IPS-11a (cell line): ENCODE data around the gene SLC9A9.

Experiments used
- H3K4me3 ChIP-seq: one replicate; pipeline ENCODE4 v1.5.1; 2013; ENCODE audit warnings: low read depth, low read length, control low read depth

Gene SLC9A9

DNA sequence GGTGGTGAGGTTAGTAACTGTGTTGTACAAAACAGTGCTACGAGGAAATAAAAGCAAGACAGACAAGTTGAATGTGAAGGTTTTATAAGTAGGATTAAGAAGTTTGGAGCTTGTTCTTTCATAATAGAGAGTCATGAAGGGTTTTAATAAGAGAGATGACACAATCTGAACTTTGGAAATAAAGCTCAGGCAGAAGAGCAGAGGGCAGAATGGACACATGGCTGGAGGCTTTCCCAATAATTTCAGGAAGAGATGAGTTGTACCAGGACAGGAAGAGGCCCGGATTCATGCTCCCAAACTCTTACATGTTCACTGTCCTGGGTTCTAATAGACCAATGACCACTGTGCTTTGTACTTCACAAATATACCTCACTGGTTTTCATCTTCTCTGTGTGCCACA lies 194.8 kb downstream of the SLC9A9 start:
- H3K4me3 ChIP-seq = no peak overlapping the region

DNA sequence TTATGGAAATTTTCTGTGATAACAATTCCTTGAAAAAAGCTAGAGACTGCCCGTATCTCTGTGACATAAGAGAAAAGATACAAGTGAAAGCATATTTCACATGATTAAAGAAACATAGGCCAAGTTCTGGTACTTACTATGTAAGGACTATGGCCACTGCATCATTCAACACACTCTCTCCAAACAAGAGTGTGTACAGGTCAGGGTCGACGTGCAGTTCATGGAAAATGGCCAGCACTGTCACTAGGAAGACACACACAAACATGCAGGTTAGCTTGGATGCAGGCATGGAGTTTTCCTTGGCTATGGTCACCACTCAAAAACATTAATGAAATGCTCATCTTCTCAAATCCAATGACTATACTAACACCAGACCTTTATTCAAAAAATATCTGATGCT lies 196.2 kb downstream of the SLC9A9 start:
- H3K4me3 ChIP-seq = no peak overlapping the region

DNA sequence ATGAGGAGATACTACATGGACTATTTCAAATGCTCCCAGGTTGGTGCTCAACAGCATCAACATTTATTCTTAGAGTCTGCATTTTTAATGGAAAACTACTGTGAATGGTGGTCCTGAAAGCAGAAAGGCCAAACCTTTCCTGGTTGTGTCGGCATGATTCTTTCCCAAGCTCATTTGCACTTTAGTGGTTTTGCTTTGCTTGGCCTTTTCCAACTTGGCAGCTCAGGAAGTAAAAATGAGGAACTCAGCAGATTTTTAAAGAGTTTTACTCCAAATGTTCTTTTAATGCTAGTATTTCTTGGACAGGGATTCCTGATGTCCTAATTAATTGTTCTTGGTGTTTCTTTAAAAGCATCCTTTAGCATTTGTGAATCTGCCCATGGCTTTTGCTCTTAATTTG lies 197.4 kb downstream of the SLC9A9 start:
- H3K4me3 ChIP-seq = no peak overlapping the region

DNA sequence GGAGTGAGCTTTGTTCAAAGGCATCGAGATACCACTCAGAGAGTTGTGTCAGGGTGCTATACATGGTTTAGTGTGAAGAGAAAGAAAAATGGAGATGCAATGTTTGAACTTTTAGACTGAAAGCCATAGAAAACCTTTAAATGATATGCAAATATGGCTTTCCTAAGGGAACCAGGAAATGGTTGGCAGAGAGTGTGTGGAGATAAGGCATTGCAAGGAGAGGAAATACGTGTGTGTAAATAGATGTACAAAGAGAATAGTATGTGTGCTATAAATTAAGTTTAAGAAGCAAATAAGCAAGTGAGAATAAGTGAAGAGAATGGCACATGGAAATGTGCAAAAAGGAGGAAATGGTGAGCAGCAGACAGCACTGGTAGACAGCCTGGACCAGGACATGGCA lies 198.1 kb downstream of the SLC9A9 start:
- H3K4me3 ChIP-seq = no peak overlapping the region

DNA sequence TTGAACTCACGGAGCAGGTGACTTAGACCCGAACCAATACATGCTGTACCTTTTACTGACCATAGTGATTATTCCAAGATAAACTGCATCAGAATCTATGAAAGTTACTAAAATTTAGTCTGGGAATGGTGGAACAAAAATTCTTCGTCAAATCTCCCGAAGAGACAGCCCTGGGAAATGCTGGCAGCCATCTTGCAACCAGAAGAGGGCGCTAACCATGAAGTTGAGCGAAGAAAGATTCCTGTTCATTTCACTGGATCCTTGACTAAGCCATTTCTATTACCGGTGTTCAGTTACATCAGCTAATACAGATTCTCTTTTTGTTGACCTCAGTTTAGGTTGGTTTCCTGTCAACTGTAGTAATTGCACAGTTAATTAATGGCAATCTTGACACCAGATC lies 199.6 kb downstream of the SLC9A9 start:
- H3K4me3 ChIP-seq = no peak overlapping the region

GRCh38 chr3:143648218-143648617 lies 200.1 kb downstream of the SLC9A9 start:
- H3K4me3 ChIP-seq = no peak overlapping the region

DNA sequence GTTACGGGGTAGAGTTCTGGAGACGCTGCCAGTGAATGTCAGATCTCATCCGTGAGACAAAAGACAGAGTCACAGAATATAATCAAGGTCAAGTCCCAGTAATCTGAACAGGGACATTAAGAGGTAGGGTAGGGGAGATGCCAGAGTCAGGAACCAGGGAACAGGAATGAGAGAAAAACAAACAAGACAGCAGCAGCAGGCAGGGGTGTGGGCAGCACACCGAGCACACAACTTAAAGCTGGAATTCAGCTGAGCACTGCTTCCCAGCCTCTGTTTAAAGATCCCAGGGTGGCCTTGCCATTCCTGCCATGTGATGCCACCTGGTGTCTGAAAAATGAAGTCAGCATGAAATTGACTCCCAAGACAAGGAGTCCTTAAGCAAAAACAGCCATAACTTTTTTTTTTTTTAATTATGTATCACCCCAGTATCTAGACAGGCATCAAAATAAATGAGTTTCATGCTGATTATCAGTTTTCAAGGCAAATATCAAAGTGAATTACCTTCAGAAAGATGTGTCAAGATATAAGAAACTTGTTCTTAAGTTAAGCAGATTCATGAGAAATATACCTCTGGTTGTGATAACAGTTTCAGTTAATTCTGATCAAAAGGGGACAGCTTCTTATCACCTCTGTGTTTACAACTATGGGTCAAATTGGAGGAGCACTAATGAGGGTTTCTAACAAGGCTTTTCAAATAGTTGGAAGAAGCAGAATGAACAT lies 203.7 kb downstream of the SLC9A9 start:
- H3K4me3 ChIP-seq = no peak overlapping the region

- H3K4me3 ChIP-seq = no peak overlapping the region
Observed at GRCh38 chr3:143643905-143644304, 204.4 kb downstream of the SLC9A9 start.

DNA sequence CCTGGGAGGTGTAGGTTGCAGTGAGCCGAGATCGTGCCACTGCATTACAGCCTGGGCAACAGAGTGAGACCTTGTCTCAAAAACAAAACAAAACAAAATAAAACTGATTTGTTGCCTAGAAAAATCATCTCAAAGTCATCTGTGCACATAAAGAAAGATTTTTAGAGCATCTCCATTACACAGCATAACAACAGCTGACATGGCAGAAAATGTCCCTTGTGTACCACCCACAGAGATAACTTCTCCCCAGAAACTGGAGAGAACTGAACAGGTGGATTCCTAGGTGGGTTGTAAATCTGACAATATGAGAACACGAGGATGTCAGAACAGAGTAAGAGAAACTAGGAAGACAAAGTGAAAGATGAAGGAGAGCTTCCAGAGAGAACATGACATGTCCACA lies 207.5 kb downstream of the SLC9A9 start:
- H3K4me3 ChIP-seq = no peak overlapping the region

DNA sequence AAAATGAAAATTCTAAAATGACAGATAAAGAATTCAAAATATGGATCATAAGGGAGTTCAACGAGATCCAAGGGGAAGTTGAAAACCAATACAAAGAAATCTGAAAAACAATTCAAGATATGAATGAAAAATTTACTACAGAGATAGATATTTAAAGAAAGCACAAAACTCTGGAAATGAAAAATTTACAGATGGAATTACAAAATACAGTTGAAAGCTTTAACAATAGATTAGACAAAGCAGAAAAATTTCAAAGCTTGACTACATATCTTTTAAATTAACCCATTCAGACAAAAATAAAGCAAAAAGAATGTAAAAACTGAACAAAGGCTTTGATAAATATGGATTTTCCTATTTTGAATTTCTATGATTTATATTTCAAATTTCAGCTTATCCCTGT lies 211.1 kb downstream of the SLC9A9 start:
- no peak overlapping the region for H3K4me3 ChIP-seq

DNA sequence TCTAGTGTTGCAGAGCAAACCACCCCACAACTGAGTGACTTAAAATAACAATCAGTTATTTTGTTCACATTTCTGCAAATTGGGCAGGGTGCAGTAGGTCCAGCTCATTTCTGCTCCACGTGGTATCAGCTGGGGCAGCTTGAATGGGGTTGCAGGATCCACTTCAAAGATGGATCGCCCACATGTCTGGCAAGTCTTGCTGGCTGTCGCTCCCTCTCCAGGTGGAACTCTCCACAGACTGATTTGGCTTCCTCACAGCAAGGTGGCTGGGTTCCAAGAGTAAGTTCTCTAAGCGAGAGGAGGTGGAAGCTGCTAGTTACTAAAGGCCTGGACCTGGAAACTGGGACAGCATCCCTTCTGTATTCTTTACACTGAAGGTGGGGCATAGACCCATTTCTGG lies 213.3 kb downstream of the SLC9A9 start:
- H3K4me3 ChIP-seq = no peak overlapping the region

- H3K4me3 ChIP-seq = no peak overlapping the region
Observed at GRCh38 chr3:143634427-143634826, 213.8 kb downstream of the SLC9A9 start.

- no peak overlapping the region for H3K4me3 ChIP-seq
Observed at GRCh38 chr3:143633816-143634215, 214.5 kb downstream of the SLC9A9 start.

- no peak overlapping the region for H3K4me3 ChIP-seq
Observed at GRCh38 chr3:143629726-143630125, 218.5 kb downstream of the SLC9A9 start.

DNA sequence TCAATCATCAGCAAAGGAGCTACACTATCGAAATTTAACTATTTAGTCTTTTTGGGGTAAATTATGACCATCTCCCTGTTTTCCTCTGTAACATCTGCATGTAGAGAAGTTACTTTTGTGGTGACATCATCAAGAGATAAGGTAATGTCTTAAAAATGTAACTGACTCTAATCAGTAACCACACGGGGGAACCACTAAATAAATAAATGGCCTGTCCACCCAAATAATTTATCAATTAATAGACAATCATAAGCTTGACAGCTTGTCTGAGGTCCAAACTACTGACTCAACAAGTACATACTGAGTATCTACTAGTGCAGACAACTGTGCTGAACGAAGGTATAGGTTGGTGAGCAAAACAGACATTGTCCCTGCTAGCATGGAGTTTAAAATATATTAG lies 219.3 kb downstream of the SLC9A9 start:
- H3K4me3 ChIP-seq = no peak overlapping the region

DNA sequence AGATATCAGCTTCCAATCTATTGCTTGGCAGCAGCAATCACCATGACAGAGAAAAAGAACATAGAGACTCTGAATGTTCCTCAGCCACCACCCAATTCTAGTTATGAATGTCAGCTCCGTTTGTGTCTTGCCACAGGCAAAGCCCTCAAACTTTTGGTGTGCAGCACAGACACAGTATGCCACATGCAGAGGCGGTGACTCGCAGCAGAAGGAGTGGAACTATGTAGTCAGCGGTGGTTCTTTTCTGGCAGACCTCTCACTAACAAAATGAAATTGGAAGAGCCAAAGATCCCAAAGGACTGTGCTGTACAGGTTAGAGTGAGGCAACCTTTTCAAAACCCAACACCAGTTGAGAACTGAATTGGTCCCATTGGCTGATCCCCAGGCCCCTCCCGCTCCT lies 220.9 kb downstream of the SLC9A9 start:
- H3K4me3 ChIP-seq = no peak overlapping the region

GRCh38 chr3:143619231-143619630 lies 229.0 kb downstream of the SLC9A9 start:
- H3K4me3 ChIP-seq = no peak overlapping the region

DNA sequence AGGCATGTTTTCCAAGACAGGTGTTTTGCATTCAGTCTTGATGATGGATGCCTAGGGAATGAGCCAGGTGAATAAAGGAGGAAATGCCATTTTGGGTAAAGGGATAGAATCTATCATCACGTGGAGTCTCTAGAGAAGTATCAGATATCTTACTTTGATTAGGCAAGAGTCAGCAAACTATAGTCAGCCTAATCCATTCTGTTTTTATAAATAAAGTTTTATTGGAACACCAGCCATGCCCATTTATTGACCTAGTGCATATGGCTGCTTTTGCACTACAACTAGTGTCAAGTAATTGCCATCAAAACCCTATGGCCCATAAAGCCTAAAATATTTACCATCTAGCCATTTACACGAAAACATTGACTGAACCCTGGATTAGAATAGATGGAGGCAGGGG lies 231.2 kb downstream of the SLC9A9 start:
- no peak overlapping the region for H3K4me3 ChIP-seq

GRCh38 chr3:143613226-143613625 lies 235.0 kb downstream of the SLC9A9 start:
- no peak overlapping the region for H3K4me3 ChIP-seq

DNA sequence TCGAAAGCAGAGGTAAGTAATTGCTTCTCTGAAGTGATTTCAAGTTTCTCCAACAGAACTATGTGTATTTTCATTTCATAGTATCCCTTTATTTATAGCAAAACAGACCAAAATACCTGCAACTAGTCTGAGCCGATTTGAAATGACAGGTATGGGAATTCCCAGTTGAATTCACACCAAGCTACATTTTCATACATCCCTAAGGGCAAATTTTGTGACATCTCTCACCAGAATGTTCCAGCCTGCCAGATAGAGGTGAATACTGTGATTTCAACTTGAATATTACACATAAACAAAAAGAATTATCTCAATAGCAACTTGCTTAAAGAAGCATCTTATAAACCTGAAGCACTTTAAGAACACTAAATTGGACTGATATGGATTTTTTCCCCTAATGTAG lies 235.7 kb downstream of the SLC9A9 start:
- no peak overlapping the region for H3K4me3 ChIP-seq

DNA sequence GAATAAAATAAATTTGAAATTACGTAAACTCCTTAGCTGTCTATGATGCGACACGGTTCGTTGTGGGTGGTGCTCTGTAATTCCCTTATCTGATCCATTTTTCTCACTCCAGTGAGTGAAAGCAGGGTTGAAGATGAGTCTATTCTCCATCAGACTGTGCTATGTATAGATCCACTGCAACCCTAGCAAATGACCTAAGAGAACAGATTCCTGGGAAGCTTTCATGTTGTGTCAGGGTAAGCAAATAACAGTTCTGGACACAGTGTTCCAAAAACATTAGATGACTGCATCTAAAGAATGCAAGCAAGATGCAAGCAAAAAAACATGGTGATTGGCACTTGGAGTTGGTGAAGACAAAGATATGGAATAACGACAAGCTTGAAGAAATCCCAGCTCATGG lies 239.3 kb downstream of the SLC9A9 start:
- H3K4me3 ChIP-seq = no peak overlapping the region

- no peak overlapping the region for H3K4me3 ChIP-seq
Observed at GRCh38 chr3:143605233-143605950, 242.9 kb downstream of the SLC9A9 start.
